ACHN (cell line): ENCODE measurements around the gene DOCK1.
"Not testable (repeated sequence)": the region's sequence is repeated elsewhere in the genome, so short reads cannot be mapped to it uniquely, and the experiment has no call there.

Experiments used
- DNase-seq: peaks from one replicate; pipeline ENCODE4 v3.0.0-alpha.2; 2015
- in situ Hi-C: cut with HindIII; loops from 2 replicates; pipeline ENCODE4 v1.10.0; 2017; ENCODE audit warnings: low sequenced_read_pairs, low pct_ligation_motif_present, low pct_unique_long_range_greater_than_20kb

The DOCK1 gene

GRCh38 chr10:126917975-126918908 is 13.0 kb downstream of the DOCK1 start:
- in situ Hi-C loops = no loop called here
- peak; percentile 47 for DNase-seq

GRCh38 chr10:126919426-126919825 is 14.2 kb downstream of the DOCK1 start:
- no peak for DNase-seq
- in situ Hi-C loops = no loop called here

- in situ Hi-C loops = no loop called here
- DNase-seq = no peak
Measured at GRCh38 chr10:126921162-126921561, 15.9 kb downstream of the DOCK1 start.

DNA sequence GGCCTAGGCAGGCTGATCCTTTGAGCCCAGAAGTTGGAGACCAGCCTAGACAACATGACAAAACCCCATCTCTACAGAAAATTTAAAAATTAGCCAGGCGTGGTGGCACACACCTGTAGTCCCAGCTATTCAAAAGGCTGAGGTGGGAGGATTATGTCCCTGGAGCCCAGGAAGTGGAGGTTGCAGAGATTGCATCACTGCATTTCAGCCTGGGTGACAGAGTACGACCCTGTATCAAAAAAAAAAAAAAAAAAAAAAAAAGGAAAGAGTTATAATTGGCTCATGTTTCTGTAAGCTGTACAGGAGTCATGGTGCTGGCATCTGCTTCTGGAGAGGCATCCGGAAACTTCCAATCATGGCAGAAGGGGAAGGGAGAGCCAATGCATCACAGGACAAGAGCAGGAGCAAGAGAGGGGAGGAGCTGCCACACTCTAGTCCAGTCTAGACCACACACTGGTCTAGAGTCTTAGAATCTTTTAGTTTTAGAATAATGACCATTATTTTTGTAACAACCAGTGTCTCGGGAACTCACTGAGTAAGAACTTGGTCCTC is 16.8 kb downstream of the DOCK1 start:
- no peak for DNase-seq
- in situ Hi-C loops = no loop called here

GRCh38 chr10:126924180-126924914 is 19.1 kb downstream of the DOCK1 start:
- DNase-seq = no peak
- in situ Hi-C loops = no loop called here

- in situ Hi-C loops = no loop called here
- no peak for DNase-seq
Measured at GRCh38 chr10:126924915-126925300, 19.7 kb downstream of the DOCK1 start.

DNA sequence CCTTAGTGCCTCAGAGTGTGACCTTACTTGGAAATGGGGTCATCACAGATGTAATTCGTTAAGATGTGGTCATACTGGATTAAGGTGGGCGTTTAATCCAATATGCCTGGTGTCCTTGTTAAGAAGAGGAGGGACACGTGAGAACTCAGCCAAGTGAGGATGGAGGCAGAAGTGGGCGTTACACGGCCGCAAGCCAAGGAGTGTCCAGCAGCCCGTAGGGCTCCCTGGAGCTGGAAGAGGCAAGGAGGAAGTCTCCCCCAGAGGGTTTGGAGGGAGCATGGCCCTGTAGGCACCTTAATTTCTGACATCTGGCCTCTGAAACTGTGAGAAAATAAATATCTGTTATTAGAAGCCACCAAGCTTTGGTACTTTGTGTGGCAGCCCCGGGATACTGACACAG is 21.3 kb downstream of the DOCK1 start:
- DNase-seq = no peak
- in situ Hi-C loops = no loop called here

DNA sequence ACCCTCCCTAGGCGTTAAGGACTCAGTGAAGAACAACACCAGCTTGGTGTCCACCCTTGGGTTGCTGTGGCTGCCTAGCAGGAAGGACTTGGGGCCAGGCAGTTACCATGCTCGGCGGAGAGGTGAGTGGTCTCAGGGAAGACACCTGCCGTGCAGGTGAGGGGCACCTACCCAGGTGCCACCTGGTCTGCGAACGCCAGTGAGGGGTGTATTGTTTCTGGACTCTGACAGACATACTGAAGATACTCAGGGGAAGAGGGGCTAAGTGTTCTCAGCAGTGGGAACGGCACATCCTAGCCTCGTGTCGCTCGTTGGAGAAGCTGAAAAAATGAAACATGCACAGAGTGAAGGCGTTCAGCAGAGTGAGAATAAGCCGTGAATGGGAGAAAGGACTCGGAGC is 22.6 kb downstream of the DOCK1 start:
- in situ Hi-C loops = no loop called here

GRCh38 chr10:126928274-126928673 is 23.0 kb downstream of the DOCK1 start:
- no peak for DNase-seq
- in situ Hi-C loops = no loop called here

More for the DNA sequence above, 22.6 kb downstream of the DOCK1 start:
- no peak for DNase-seq

GRCh38 chr10:126929391-126929790 is 24.2 kb downstream of the DOCK1 start:
- in situ Hi-C loops = no loop called here
- no peak for DNase-seq

- no peak for DNase-seq
- in situ Hi-C loops = no loop called here
Measured at GRCh38 chr10:126930131-126930882, 25.1 kb downstream of the DOCK1 start.

GRCh38 chr10:126930883-126931503 is 25.8 kb downstream of the DOCK1 start:
- in situ Hi-C loops = no loop called here
- no peak for DNase-seq

DNA sequence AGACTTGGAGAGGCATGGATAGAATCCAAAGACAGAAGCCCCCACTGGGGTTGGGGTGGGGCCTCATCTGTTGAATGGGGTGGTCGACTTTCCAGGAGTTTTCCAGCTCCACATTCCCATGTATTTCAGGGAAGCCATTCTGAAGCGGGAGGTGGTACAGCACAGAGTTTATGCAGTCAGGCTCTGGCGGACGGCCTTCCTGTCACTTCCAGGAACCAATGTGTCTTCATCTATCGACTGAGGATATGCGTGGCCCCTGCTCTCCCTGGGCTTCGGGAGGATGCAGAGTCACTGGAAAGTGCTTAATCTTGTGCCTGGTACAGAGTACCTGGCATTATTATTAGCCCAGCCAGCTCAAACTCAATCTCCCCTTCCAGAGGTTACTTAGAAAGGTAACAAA is 26.3 kb downstream of the DOCK1 start:
- no peak for DNase-seq
- in situ Hi-C loops = no loop called here

GRCh38 chr10:126932516-126932915 is 27.3 kb downstream of the DOCK1 start:
- in situ Hi-C loops = no loop called here
- no peak for DNase-seq

DNA sequence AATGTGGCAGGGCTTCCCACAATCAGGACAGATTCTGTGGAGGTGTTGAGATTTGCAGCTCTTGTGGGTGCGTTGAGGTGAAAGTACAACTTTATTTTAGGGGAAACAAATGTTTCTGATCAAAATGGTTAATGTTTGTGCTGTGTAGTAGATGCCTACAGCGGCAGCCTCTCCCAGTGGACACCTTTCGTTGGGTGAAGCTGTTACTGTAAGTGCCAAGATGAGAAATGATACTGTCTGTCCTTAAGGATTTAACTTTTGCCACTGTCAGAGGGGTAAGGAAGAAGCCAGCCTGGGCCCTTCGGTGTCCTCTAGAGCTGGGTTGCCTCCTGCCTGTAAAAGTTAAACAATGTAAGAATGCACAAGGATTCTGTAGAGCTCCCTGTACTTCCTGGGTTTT is 27.9 kb downstream of the DOCK1 start:
- no peak for DNase-seq
- in situ Hi-C loops = no loop called here

DNA sequence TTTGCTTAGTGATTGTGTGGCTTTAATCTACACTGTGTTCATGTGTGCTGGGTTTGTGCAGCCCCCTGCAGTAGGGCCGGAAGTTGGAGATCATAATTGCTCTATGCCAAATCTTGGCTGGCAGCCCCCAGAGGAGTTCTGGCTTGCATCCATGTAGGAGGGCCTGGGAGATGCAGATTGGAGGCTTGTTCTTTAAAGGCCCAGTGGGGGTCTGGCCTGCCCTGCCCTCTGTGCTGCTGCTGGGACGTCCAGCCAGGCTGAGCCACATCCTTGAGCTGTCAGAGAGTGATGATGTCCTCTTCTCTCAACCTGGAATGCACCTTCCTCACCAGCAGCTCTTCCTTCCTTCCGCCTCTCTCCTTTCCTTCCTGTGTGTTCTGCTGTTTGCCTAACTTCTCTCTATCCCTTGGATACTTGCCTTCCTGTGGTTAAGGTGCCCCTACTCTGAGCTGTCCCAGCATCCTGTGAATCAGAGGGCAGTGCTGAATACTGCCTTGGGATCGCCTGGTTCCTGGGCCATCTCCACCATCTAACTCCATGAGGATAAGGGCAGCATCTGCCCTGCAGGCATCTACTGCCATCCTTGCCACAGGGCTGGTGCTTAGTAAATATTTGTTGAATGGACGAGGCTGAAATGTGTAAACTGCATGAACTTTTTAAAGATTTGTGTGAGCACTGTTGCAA is 30.2 kb downstream of the DOCK1 start:
- no peak for DNase-seq
- in situ Hi-C loops = no loop called here

DNA sequence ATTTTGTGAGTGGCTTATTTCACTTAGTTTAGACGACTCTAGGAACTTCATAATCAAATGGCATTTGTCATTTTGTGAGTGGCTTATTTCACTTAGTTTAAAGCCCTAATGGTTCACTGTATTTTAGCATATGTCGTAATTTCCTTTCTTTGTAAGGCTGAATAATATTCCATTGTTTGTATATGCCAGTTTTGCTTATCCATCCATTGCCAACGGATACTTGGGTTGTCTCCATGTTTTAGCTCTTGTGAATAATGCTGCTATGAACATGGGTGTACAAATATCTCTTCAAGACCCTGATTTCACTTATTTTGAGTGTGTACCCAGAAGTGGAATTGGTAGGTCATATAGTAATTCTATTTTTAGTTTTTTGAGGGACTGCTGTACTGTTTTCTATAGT is 31.8 kb downstream of the DOCK1 start:
- in situ Hi-C loops = no loop called here

GRCh38 chr10:126938121-126938520 is 32.9 kb downstream of the DOCK1 start:
- in situ Hi-C loops, DNase-seq: not testable (repeated sequence)

More for the DNA sequence above, 31.8 kb downstream of the DOCK1 start:
- no peak for DNase-seq
